ENCODE measurements around the gene U2AF2.

- no peak for TF ChIP-seq MAZ (IDR thresholded peaks at IDR 0.05; ENCODE audit: borderline replicate concordance, low read depth, low read length)
- TF ChIP-seq SMC3 (IDR thresholded peaks at IDR 0.05; ENCODE audit: low read depth, low read length), result no peak
Observed at GRCh38 chr19:55623561-55623960, 31.3 kb upstream of the U2AF2 start.
